ENCODE results near the gene SMYD3. TPM values are rescaled to one million over a fixed set of nuclear protein-coding genes. Genes with fewer than 3 reads are reported as not detected.

Gene SMYD3
- total and polyA plus RNA-seq, 2 of the 13 experiments (the other 11 are each of a cell fraction or from before 2014, with no cell fraction given): 27.7 to 35.8 TPM

- TF ChIP-seq REST (IDR thresholded peaks at IDR 0.05; ENCODE audit: borderline replicate concordance in 1 of 2, low read depth in 1 of 2, low read length in 2 of 2) (no peak), TOE1 (CRISPR knock-in tag; IDR thresholded peaks at IDR 0.05) (no peak), RBFOX2 (IDR thresholded peaks at IDR 0.05; ENCODE audit: low read depth, low read length) (peak; percentile 78), THAP9 (CRISPR knock-in tag; IDR thresholded peaks at IDR 0.05; ENCODE audit: borderline replicate concordance) (0 out of 2 replicates have a peak, but pooled peaks have one; percentile 20), ZNF800 (CRISPR knock-in tag; IDR thresholded peaks at IDR 0.05) (0 out of 2 replicates have a peak, but pooled peaks have one; percentile 33), ZNF326 (CRISPR knock-in tag; IDR thresholded peaks at IDR 0.05; ENCODE audit: borderline replicate concordance) (no peak), RXRB (CRISPR knock-in tag; IDR thresholded peaks at IDR 0.05; ENCODE audit: borderline replicate concordance) (no peak), CBFB (CRISPR knock-in tag; IDR thresholded peaks at IDR 0.05) (no peak), EED (CRISPR knock-in tag; IDR thresholded peaks at IDR 0.05) (no peak), JUND (CRISPR knock-in tag; IDR thresholded peaks at IDR 0.05) (no peak)
- TF ChIP-seq, protein P1, sequence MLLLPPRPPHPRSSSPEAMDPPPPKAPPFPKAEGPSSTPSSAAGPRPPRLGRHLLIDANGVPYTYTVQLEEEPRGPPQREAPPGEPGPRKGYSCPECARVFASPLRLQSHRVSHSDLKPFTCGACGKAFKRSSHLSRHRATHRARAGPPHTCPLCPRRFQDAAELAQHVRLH (CRISPR knock-in tag; IDR thresholded peaks at IDR 0.05; ENCODE audit: borderline replicate concordance, low read depth): no peak; the same call in 1 of the 2 replicates
- TF ChIP-seq, protein P2, sequence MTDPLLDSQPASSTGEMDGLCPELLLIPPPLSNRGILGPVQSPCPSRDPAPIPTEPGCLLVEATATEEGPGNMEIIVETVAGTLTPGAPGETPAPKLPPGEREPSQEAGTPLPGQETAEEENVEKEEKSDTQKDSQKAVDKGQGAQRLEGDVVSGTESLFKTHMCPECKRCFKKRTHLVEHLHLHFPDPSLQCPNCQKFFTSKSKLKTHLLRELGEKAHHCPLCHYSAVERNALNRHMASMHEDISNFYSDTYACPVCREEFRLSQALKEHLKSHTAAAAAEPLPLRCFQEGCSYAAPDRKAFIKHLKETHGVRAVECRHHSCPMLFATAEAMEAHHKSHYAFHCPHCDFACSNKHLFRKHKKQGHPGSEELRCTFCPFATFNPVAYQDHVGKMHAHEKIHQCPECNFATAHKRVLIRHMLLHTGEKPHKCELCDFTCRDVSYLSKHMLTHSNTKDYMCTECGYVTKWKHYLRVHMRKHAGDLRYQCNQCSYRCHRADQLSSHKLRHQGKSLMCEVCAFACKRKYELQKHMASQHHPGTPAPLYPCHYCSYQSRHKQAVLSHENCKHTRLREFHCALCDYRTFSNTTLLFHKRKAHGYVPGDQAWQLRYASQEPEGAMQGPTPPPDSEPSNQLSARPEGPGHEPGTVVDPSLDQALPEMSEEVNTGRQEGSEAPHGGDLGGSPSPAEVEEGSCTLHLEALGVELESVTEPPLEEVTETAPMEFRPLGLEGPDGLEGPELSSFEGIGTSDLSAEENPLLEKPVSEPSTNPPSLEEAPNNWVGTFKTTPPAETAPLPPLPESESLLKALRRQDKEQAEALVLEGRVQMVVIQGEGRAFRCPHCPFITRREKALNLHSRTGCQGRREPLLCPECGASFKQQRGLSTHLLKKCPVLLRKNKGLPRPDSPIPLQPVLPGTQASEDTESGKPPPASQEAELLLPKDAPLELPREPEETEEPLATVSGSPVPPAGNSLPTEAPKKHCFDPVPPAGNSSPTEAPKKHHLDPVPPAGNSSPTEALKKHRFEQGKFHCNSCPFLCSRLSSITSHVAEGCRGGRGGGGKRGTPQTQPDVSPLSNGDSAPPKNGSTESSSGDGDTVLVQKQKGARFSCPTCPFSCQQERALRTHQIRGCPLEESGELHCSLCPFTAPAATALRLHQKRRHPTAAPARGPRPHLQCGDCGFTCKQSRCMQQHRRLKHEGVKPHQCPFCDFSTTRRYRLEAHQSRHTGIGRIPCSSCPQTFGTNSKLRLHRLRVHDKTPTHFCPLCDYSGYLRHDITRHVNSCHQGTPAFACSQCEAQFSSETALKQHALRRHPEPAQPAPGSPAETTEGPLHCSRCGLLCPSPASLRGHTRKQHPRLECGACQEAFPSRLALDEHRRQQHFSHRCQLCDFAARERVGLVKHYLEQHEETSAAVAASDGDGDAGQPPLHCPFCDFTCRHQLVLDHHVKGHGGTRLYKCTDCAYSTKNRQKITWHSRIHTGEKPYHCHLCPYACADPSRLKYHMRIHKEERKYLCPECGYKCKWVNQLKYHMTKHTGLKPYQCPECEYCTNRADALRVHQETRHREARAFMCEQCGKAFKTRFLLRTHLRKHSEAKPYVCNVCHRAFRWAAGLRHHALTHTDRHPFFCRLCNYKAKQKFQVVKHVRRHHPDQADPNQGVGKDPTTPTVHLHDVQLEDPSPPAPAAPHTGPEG (CRISPR knock-in tag; IDR thresholded peaks at IDR 0.05): no peak; the same call in 1 of the 2 replicates
These were observed at the start of gene SMYD3 (continued) for GRCh38 chr1:246506674-246507481.
